H1 (cell line): ENCODE measurements around the gene TNFSF4. TPM values are rescaled to one million over a fixed set of nuclear protein-coding genes. Genes with fewer than 3 reads are reported as not detected.

Experiments
- CTCF ChIA-PET: fragments of 300-600 bp; sonication (Branson Sonifier 250); formaldehyde crosslinking; loops from one replicate; lab custom pipeline; 2021; ENCODE audit not compliant: partially characterized antibody; lab: Charles Lee
- POLR2A ChIA-PET: fragments of 300-600 bp; sonication (Branson Sonifier 250); formaldehyde crosslinking; loops from one replicate; lab custom pipeline; 2021; ENCODE audit warnings: inconsistent platforms; ENCODE audit not compliant: partially characterized antibody; lab: Charles Lee
- DNase-seq, 2 experiments: peaks; one replicate each; pipeline versions ENCODE4 v3.0.0 to v3.0.0-alpha.2; 2010 to 2022; ENCODE audit warnings: low spot score in 2 of 2, low read depth in 1 of 2, mixed read lengths in 1 of 2
- FAIRE-seq: peaks from 2 replicates; lab custom pipeline; 2011; peaks lifted over from hg19 to GRCh38; lab: Jason Lieb, UNC
- H2AFZ ChIP-seq: 2 replicates; pipeline ENCODE4 v1.8.1; 2012; ENCODE audit warnings: low read length, inconsistent platforms
- H2AK5ac ChIP-seq: 2 replicates; pipeline ENCODE4 v1.6.1; 2013; ENCODE audit warnings: low read depth, low read length
- H2BK120ac ChIP-seq: replicated peaks from 2 replicates; pipeline ENCODE3; 2013; ENCODE audit warnings: low read depth, low read length, inconsistent platforms
- H2BK12ac ChIP-seq: 2 replicates; pipeline ENCODE4 v1.6.1; 2013; ENCODE audit warnings: low read depth, low read length
- H2BK15ac ChIP-seq: 2 replicates; pipeline ENCODE4 v1.6.1; 2013; ENCODE audit warnings: low read length
- H2BK20ac ChIP-seq: 2 replicates; pipeline ENCODE4 v1.6.1; 2013; ENCODE audit warnings: low read length
- H2BK5ac ChIP-seq: 2 replicates; pipeline ENCODE4 v1.6.1; 2013; ENCODE audit warnings: low read depth, low read length
- H3K14ac ChIP-seq: 2 replicates; pipeline ENCODE4 v1.6.1; 2013; ENCODE audit warnings: inconsistent platforms; ENCODE audit not compliant: insufficient read length
- H3K18ac ChIP-seq: 2 replicates; pipeline ENCODE4 v1.6.1; 2013; ENCODE audit warnings: low read length; ENCODE audit errors: extremely low read depth
- H3K23ac ChIP-seq: 2 replicates; pipeline ENCODE4 v1.6.1; 2013; ENCODE audit warnings: inconsistent platforms; ENCODE audit not compliant: insufficient read length
- H3K23me2 ChIP-seq: 2 replicates; pipeline ENCODE4 v1.6.1; 2013; ENCODE audit warnings: low read depth, low read length
- H3K27ac ChIP-seq: 2 replicates; pipeline ENCODE4 v1.6.1; 2011; ENCODE audit warnings: low read depth, low read length, inconsistent platforms
- H3K27me3 ChIP-seq, 4 experiments: replicated peaks in 1 of 4; 1 replicate in 1 of 4; 2 replicates in 3 of 4; pipeline versions ENCODE4 v1.6.1 to v1.8.1; 2011 to 2013; ENCODE audit warnings: low read length in 3 of 4, mild to moderate bottlenecking in 3 of 4, inconsistent platforms in 2 of 4, mixed read lengths in 2 of 4, moderate library complexity in 1 of 4; ENCODE audit not compliant: control insufficient read depth in 3 of 4, insufficient read depth in 3 of 4; ENCODE audit errors: extremely low read depth in 1 of 4
- H3K36me3 ChIP-seq, 4 experiments: 2 replicates each; pipeline versions ENCODE4 v1.6.1 to v1.8.1; 2011 to 2013; ENCODE audit warnings: mild to moderate bottlenecking in 4 of 4, low read length in 3 of 4, moderate library complexity in 2 of 4, control low read depth in 1 of 4, inconsistent platforms in 1 of 4; ENCODE audit not compliant: insufficient read depth in 4 of 4, control insufficient read depth in 2 of 4
- H3K4ac ChIP-seq: replicated peaks from 2 replicates; pipeline ENCODE3; 2013; ENCODE audit warnings: low read length, low read depth, mixed read lengths, inconsistent platforms; ENCODE audit not compliant: insufficient read length
- H3K4me1 ChIP-seq, 4 experiments: replicated peaks in 1 of 4; 1 replicate in 1 of 4; 2 replicates in 3 of 4; pipeline versions ENCODE4 v1.6.1 to v1.8.1; 2011 to 2013; ENCODE audit warnings: low read length in 3 of 4, inconsistent platforms in 2 of 4, mixed read lengths in 1 of 4; ENCODE audit not compliant: insufficient read depth in 4 of 4, control insufficient read depth in 3 of 4
- H3K4me2 ChIP-seq, 2 experiments: 2 replicates each; pipeline versions ENCODE4 v1.6.1 to v1.8.1; 2011 to 2013; ENCODE audit warnings: low read depth in 2 of 2, low read length in 2 of 2, control low read depth in 1 of 2, inconsistent platforms in 1 of 2, mild to moderate bottlenecking in 1 of 2; ENCODE audit not compliant: insufficient read depth in 1 of 2
- H3K4me3 ChIP-seq, 4 experiments: fragments of 200-600, 300-600 bp in 1 of 4; sonication (generic), shearing (Covaris generic), sonication (Bioruptor Twin) in 1 of 4; 2 replicates each; pipeline versions ENCODE4 v1.5.1 to v1.8.1; 2011 to 2016; ENCODE audit warnings: low read length in 4 of 4, low read depth in 3 of 4, control low read depth in 2 of 4, inconsistent platforms in 2 of 4, mild to moderate bottlenecking in 2 of 4, mixed read lengths in 1 of 4, moderate library complexity in 1 of 4; ENCODE audit not compliant: insufficient read depth in 2 of 4; ENCODE audit errors: extremely low read depth in 1 of 4
- H3K56ac ChIP-seq: replicated peaks from 2 replicates; pipeline ENCODE3; 2013; ENCODE audit warnings: low read depth, mild to moderate bottlenecking, mixed read lengths, low read length, inconsistent platforms; ENCODE audit not compliant: insufficient read length
- H3K79me1 ChIP-seq: 2 replicates; pipeline ENCODE4 v1.6.1; 2013; ENCODE audit warnings: low read depth, low read length, control low read depth
- H3K79me2 ChIP-seq, 2 experiments: 2 replicates each; pipeline versions ENCODE4 v1.6.1 to v1.8.1; 2012 to 2013; ENCODE audit warnings: low read length in 2 of 2, mild to moderate bottlenecking in 2 of 2, inconsistent platforms in 1 of 2; ENCODE audit not compliant: insufficient read depth in 2 of 2, control insufficient read depth in 1 of 2
- H3K9ac ChIP-seq, 4 experiments: replicated peaks in 1 of 4; 1 replicate in 1 of 4; 2 replicates in 3 of 4; pipeline versions ENCODE4 v1.6.1 to v1.8.1; 2011 to 2013; ENCODE audit warnings: low read depth in 3 of 4, low read length in 3 of 4, control low read depth in 2 of 4, mild to moderate bottlenecking in 2 of 4, moderate library complexity in 2 of 4, inconsistent platforms in 1 of 4; ENCODE audit errors: extremely low read depth in 1 of 4
- H3K9me3 ChIP-seq, 2 experiments: 2 replicates each; pipeline versions ENCODE4 v1.6.1 to v1.8.1; 2012 to 2013; ENCODE audit warnings: mild to moderate bottlenecking in 2 of 2, moderate library complexity in 2 of 2, control low read depth in 1 of 2, inconsistent platforms in 1 of 2, low read depth in 1 of 2, low read length in 1 of 2, mixed read lengths in 1 of 2; ENCODE audit not compliant: insufficient read depth in 2 of 2
- H4K20me1 ChIP-seq, 2 experiments: replicated peaks in 1 of 2; 2 replicates each; pipeline versions ENCODE3 to v1.8.1; 2011 to 2013; ENCODE audit warnings: inconsistent platforms in 2 of 2, low read length in 2 of 2, mild to moderate bottlenecking in 1 of 2; ENCODE audit not compliant: insufficient read depth in 2 of 2, control insufficient read depth in 1 of 2
- H4K5ac ChIP-seq: 2 replicates; pipeline ENCODE4 v1.6.1; 2013; ENCODE audit warnings: low read length, low read depth, mixed read lengths, inconsistent platforms; ENCODE audit not compliant: insufficient read length
- H4K8ac ChIP-seq: 2 replicates; pipeline ENCODE4 v1.8.0; 2013; ENCODE audit warnings: mild to moderate bottlenecking, moderate library complexity, low read length, inconsistent platforms; ENCODE audit not compliant: insufficient read depth; ENCODE audit errors: extremely low read depth
- H4K91ac ChIP-seq: replicated peaks from 2 replicates; pipeline ENCODE3; 2013; ENCODE audit warnings: low read length, mixed read lengths, inconsistent platforms; ENCODE audit not compliant: insufficient read length
- ASH2L ChIP-seq: fragments of 200-600, 300-600 bp; sonication (generic); IDR thresholded peaks from one replicate; pipeline ENCODE4 v1.7.1; 2017; ENCODE audit warnings: low read length
- BACH1 ChIP-seq: IDR thresholded peaks from 2 replicates; pipeline ENCODE4 v1.6.1; 2012; ENCODE audit warnings: low read length, improper control_type of control experiment
- EGR1 ChIP-seq: IDR thresholded peaks from 2 replicates; pipeline ENCODE4 v1.6.1; 2011; ENCODE audit warnings: low read depth, low read length, borderline replicate concordance
- GTF2F1 ChIP-seq: IDR thresholded peaks from 2 replicates; pipeline ENCODE4 v1.6.1; 2012; ENCODE audit warnings: low read depth, low read length, improper control_type of control experiment, borderline replicate concordance
- HDAC2 ChIP-seq, 2 experiments: fragments of 300-600 bp in 1 of 2; sonication (generic) in 1 of 2; IDR thresholded peaks; 2 replicates each; pipeline ENCODE4 v1.6.1; 2011 to 2012; ENCODE audit warnings: low read depth in 2 of 2, low read length in 2 of 2, mild to moderate bottlenecking in 2 of 2, moderate library complexity in 2 of 2, borderline replicate concordance in 1 of 2, inconsistent platforms in 1 of 2
- HDAC6 ChIP-seq: IDR thresholded peaks from one replicate; pipeline ENCODE4 v1.7.1; 2012; ENCODE audit warnings: low read depth, mild to moderate bottlenecking, inconsistent platforms, low read length, moderate library complexity
- JUND ChIP-seq: IDR thresholded peaks from 2 replicates; pipeline ENCODE4 v1.6.1; 2011; ENCODE audit warnings: mild to moderate bottlenecking, improper control_type of control experiment, low read length
- NANOG ChIP-seq: IDR thresholded peaks from 2 replicates; pipeline ENCODE4 v1.6.1; 2011; ENCODE audit warnings: low read length, low read depth, mild to moderate bottlenecking, inconsistent platforms; ENCODE audit not compliant: insufficient read depth, poor library complexity, severe bottlenecking
- POLR2AphosphoS5 ChIP-seq: IDR thresholded peaks from 2 replicates; pipeline ENCODE4 v1.6.1; 2011; ENCODE audit warnings: low read depth, low read length
- SIN3A ChIP-seq, 2 experiments: IDR thresholded peaks in 1 of 2; conservative IDR thresholded peaks in 1 of 2; 2 replicates each; pipeline ENCODE4 v1.6.1; 2011 to 2012; ENCODE audit warnings: low read length in 2 of 2, improper control_type of control experiment in 1 of 2, low read depth in 1 of 2, mild to moderate bottlenecking in 1 of 2
- SP1 ChIP-seq: IDR thresholded peaks from 2 replicates; pipeline ENCODE4 v1.6.1; 2011; ENCODE audit warnings: low read depth, low read length
- YY1 ChIP-seq: IDR thresholded peaks from 2 replicates; pipeline ENCODE4 v1.6.1; 2011; ENCODE audit warnings: low read depth, mild to moderate bottlenecking, low read length
- ZNF274 ChIP-seq: IDR thresholded peaks from 2 replicates; pipeline ENCODE4 v1.7.0; 2012; ENCODE audit warnings: low read length, borderline replicate concordance; ENCODE audit errors: extremely low read depth
- WGBS, 2 experiments: shearing (Covaris generic) in 1 of 2; methylation state at CpG; one replicate each; pipeline versions ENCODE4 v1.1.6 to v1.1.7; 2013 to 2015; ENCODE audit warnings: low lambda C conversion rate in 2 of 2, mixed read lengths in 2 of 2, inconsistent platforms in 1 of 2, low coverage in 1 of 2, missing lambda C conversion rate in 1 of 2; ENCODE audit not compliant: insufficient replicate concordance in 2 of 2, insufficient coverage in 1 of 2, insufficient read length in 1 of 2; ENCODE audit errors: extremely low coverage in 1 of 2, missing lambda C conversion rate in 1 of 2; 5-methylcytosine and 5-hydroxymethylcytosine counted together
- polyA plus RNA-seq, 7 experiments: library from polyadenylated mRNA; depleted of rRNA in 3 of 7; stranded (reverse) in 5 of 7; unstranded in 2 of 7; fragments of >200 nt in 5 of 7; fragments of 200-250 nt in 2 of 7; gene quantifications; 1 replicate in 5 of 7; 2 replicates in 1 of 7; 4 replicates in 1 of 7; pipeline versions ENCODE4 v1.2.1 to v1.2.3, GENCODE V29; 2011 to 2013; ENCODE audit warnings: missing spikeins in 2 of 7, mixed read lengths in 2 of 7
- total RNA-seq: library from RNA; stranded (reverse); fragmentation: NEBNext Ultra II Directional; extraction: Animal tissue kit (Norgen Biotek cat#: 25700); gene quantifications from 2 replicates; pipeline ENCODE4 v1.2.1, GENCODE V29; 2021

Gene TNFSF4
- total and polyA plus RNA-seq, 2 of the 8 experiments (the other 6 are each of a cell fraction or from before 2014, with no cell fraction given) = 0.54 to 0.63 TPM

DNA sequence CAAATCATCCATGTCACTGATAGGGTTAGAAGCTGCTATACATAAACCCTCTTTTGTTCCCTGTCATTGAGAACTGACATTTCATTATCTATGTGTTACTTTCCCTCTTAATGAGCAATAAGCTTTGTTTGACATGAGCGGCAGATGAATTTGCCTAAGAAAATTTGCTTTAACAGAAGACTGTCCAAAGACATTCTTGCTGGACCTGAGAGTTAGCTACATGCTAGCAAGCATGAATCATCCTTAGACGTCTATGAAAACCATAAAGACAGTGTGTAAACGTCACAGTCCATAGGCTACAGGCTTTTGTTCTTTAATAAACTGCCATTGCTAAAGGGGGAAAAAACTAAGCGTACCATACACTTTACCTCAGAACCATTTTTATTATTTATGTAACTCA is 73.1 kb downstream of the TNFSF4 start:
- WGBS, 2 experiments = 95% methylated on average over 4 of the region's 4 CpGs; no CpG with 5 or more reads in 1 of the 2 experiments
- CTCF ChIA-PET = no interaction called here
- H3K27ac ChIP-seq = no peak overlapping the region

More for the DNA sequence above, 73.1 kb downstream of the TNFSF4 start:
- no peak overlapping the region for H4K91ac ChIP-seq
- TF ChIP-seq HDAC6 = no peak
- TF ChIP-seq NANOG = no peak
- no peak for TF ChIP-seq EGR1
- TF ChIP-seq GTF2F1 = no peak
- TF ChIP-seq ASH2L = no peak
- no peak for TF ChIP-seq HDAC2 (IDR thresholded peaks at IDR 0.05; ENCODE audit: borderline replicate concordance in 1 of 2, low read depth in 2 of 2, low read length in 2 of 2)
- no peak for TF ChIP-seq SP1
- TF ChIP-seq JUND = no peak
- TF ChIP-seq SIN3A (conservative IDR thresholded peaks at IDR 0.05 in 1 of 2, IDR thresholded peaks at IDR 0.05 in 1 of 2; ENCODE audit: low read depth in 1 of 2, low read length in 2 of 2) = no peak
- no peak for TF ChIP-seq POLR2AphosphoS5
- no peak for TF ChIP-seq BACH1
- TF ChIP-seq ZNF274 = no peak
- TF ChIP-seq YY1 = no peak
- TF ChIP-seq, all 59 proteins: peak for 0
- Histone ChIP-seq H4K20me1 (no peaks in the 10 kb centered on the region), H4K8ac (no peak overlapping the region), H3K27me3 (no peaks in the 10 kb centered on the region), H2BK15ac (no peak overlapping the region), H3K4ac (no peak overlapping the region), H3K4me1 (no peaks in the 10 kb centered on the region), H3K56ac (no peak overlapping the region), H2BK5ac (no peak overlapping the region), H3K23me2 (no peaks in the 10 kb centered on the region), H2BK20ac (no peak overlapping the region), H3K36me3 (no peaks in the 10 kb centered on the region), H3K4me2 (no peak overlapping the region), H3K9ac (no peak overlapping the region), H3K79me1 (no peaks in the 10 kb centered on the region), H3K18ac (no peak overlapping the region), H2AK5ac (no peak overlapping the region), H3K79me2 (no peaks in the 10 kb centered on the region), H4K5ac (no peak overlapping the region), H3K4me3 (no peak overlapping the region), H3K23ac (no peak overlapping the region), H3K9me3 (no peaks in the 10 kb centered on the region), H2BK120ac (no peak overlapping the region), H3K14ac (no peak overlapping the region), H2AFZ (no peak overlapping the region), H2BK12ac (no peak overlapping the region)
- POLR2A ChIA-PET = no interaction called here
- FAIRE-seq (no peak), DNase-seq (no peak)
